ENCODE results near the gene RAVER1.

DNA sequence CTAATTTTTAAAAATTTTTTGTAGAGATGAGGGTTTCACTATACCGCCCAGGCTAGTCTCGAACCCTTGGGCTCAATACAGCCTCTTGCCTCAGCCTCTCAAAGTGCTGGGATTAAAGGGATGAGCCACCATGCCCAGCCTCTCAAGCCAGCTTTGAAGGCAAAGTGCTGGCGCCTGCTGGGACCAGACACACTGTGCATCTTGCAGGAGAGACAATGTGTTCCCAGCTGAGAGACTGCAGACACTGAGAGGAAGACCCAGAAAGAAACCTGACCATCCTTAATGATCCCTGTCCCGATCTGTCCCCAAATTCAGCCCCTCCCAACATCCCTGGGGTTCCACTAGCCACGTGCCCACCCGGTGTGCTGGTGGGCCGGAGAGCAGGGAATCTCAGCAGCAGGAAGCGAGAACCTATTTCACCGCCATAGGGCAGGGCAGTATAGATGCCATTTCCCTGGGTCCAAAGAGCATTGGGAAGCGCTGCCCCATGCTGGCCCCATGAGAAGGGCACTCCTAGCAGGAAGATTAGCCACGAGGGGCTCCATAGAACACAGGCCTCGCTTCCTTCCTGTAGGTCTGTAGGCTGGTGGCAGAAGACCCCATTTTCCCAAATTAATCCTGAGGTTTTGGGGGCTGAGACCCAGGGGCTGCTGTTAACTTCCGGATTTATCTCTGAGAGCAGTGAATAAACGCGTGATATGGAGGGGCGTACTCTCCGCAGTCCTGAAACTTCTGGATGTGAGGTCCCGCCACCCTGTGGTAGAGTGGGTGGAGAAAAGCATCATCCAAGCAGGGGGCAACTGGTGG, 968 bp downstream of the RAVER1 start:
- peak; percentile 69; the same call in 1 of the 2 replicates for TF ChIP-seq SIN3A (IDR thresholded peaks at IDR 0.05; ENCODE audit: borderline replicate concordance, insufficient read depth, low read length)
- TF ChIP-seq POLR2AphosphoS5 (IDR thresholded peaks at IDR 0.05; ENCODE audit: low read depth, low read length) = no peak; the same call in 1 of the 2 replicates
- TF ChIP-seq TAF1 (IDR thresholded peaks at IDR 0.05; ENCODE audit: borderline replicate concordance, insufficient read depth, low read length) = peak; percentile 31; the same call in 1 of the 2 replicates
- no peak; a peak in 1 of 4 replicates for TF ChIP-seq REST (IDR thresholded peaks at IDR 0.05; ENCODE audit: insufficient read depth in 1 of 2, low read depth in 2 of 2, low read length in 2 of 2)
